ENCODE results near the gene SORCS2. TPM values are rescaled to one million over a fixed set of nuclear protein-coding genes. Genes with fewer than 3 reads are reported as not detected.
"Not testable (repeated sequence)": the region's sequence is repeated elsewhere in the genome, so short reads cannot be mapped to it uniquely, and the experiment has no call there.

SORCS2 gene
- total RNA-seq, 2 donors from 2014 or later: 1.5 to 1.7 TPM

DNA sequence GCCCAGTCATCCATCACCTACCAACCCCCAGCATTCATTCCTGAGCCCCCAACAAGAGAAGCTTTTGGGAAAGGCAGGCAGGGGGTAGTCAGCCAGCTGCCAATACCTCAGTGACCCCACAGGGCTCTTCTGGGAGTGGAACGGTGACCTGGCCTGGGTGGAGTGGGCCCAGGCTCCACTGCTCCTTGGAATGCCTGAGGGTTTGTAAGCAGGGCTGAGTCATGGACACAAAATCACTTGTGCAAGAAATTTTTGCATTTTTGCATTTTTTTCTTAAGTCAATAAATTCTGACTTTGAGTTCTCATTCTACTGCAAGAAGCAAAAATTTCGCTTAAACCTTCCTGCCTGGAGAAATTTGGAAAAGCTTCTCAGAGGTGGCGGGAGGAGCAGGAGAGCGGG is 18.5 kb downstream of the SORCS2 start:
- H3K27me3 ChIP-seq: no peaks in the 10 kb centered on the region
- no peak overlapping the region for H3K4me3 ChIP-seq
- TF ChIP-seq, protein P1, sequence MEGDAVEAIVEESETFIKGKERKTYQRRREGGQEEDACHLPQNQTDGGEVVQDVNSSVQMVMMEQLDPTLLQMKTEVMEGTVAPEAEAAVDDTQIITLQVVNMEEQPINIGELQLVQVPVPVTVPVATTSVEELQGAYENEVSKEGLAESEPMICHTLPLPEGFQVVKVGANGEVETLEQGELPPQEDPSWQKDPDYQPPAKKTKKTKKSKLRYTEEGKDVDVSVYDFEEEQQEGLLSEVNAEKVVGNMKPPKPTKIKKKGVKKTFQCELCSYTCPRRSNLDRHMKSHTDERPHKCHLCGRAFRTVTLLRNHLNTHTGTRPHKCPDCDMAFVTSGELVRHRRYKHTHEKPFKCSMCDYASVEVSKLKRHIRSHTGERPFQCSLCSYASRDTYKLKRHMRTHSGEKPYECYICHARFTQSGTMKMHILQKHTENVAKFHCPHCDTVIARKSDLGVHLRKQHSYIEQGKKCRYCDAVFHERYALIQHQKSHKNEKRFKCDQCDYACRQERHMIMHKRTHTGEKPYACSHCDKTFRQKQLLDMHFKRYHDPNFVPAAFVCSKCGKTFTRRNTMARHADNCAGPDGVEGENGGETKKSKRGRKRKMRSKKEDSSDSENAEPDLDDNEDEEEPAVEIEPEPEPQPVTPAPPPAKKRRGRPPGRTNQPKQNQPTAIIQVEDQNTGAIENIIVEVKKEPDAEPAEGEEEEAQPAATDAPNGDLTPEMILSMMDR (IDR thresholded peaks at IDR 0.05): no peak
- no peak overlapping the region for H3K27ac ChIP-seq
- H3K4me1 ChIP-seq: peaks cover 0 to 27% of the 10 kb centered on the region in 2 donors
- H3K9me3 ChIP-seq: peaks cover 0 to 8% of the 10 kb centered on the region in 2 donors
- H3K36me3 ChIP-seq: no peaks in the 10 kb centered on the region
- no peak for DNase-seq (ENCODE audit: low spot score)

DNA sequence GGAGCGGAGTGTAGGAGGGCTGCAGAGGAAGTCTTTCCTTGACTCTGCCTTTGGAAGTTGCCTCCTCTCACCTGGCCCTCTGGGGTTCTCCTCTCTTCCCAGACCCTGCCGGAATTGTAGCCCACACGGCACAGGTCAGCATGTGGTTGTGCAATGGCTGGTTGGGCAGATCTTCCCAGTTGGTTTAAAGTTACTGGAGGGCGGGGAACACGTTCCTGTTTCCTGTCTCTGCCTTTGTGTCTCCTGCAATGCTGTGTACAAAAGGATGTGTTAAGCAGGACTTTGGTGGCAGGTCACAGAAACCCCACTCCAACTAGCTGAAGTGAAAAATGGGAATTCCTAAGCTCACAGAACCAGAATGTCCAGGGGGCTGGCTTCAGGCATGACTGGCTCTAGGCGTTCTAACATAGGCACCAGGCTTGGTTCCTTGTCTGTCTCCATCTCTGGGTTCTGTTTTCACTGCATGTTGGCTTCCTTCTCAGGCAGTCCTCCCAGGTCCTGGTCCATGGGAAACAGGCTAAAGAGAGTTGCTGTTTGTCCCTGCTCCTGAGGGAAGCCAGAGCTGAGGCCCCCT is 19.9 kb downstream of the SORCS2 start:
- TF ChIP-seq, protein P1 (IDR thresholded peaks at IDR 0.05): no peak
- no peak for DNase-seq (ENCODE audit: low spot score)
- Histone ChIP-seq H3K27ac (no peak overlapping the region), H3K9me3 (peaks cover 0 to 8% of the 10 kb centered on the region in 2 donors), H3K4me3 (no peak overlapping the region), H3K27me3 (no peaks in the 10 kb centered on the region), H3K36me3 (no peaks in the 10 kb centered on the region), H3K4me1 (peaks cover 0 to 13% of the 10 kb centered on the region in 2 donors)

DNA sequence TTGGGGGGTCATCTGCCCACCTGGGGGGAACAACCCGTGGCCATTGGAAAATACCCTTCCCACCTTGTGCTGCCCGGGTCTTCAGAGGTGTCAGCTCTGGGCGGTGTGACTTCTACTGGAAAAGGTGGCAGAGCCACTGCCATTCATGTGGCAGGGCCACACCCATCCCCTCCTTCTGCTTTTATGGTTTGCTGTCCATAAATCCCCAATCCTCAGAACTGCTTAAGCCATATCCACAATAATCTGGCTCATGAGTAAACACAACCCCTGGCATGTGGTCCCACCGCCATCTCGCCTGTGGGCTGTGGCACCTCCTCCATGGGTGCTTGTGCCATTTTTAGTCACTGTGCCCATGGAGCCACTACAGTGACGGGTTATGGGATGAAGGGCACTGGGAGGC is 20.6 kb downstream of the SORCS2 start:
- peaks cover 0 to 8% of the 10 kb centered on the region in 2 donors for H3K9me3 ChIP-seq

DNA sequence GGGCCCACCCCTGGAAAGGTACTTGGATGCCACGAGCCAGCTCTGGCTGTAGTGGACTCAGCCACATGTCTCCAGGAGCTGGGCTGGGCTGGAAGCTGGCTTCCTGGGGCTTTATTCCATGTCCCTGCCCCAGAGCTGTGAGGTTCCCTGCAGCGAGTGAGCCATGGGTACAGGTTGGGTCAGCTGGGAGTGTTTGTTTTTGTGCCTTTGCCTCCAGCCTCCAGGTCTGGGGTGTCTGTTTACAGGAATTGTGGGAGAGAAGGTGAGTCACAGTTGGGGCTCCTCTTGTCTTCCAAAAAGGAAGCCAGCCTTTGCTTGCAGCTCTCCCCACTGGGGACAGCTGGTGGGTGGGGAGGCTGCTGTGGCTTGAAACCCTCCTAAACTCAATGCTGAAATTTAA is 21.5 kb downstream of the SORCS2 start:
- no peak overlapping the region for H3K4me3 ChIP-seq
- H3K4me1 ChIP-seq: no peaks in the 10 kb centered on the region
- no peaks in the 10 kb centered on the region for H3K27me3 ChIP-seq
- H3K36me3 ChIP-seq: no peaks in the 10 kb centered on the region
- DNase-seq (ENCODE audit: low spot score): no peak
- peaks cover 0 to 8% of the 10 kb centered on the region in 2 donors for H3K9me3 ChIP-seq
- TF ChIP-seq, protein P1 (IDR thresholded peaks at IDR 0.05): no peak
- H3K27ac ChIP-seq: no peak overlapping the region

More for the DNA sequence above, 20.6 kb downstream of the SORCS2 start:
- no peak for DNase-seq (ENCODE audit: low spot score)
- Histone ChIP-seq H3K4me3 (no peak overlapping the region), H3K4me1 (peaks cover 0 to 6% of the 10 kb centered on the region in 2 donors), H3K36me3 (no peaks in the 10 kb centered on the region), H3K27ac (no peak overlapping the region), H3K27me3 (no peaks in the 10 kb centered on the region)
- TF ChIP-seq, protein P1 (IDR thresholded peaks at IDR 0.05): no peak

DNA sequence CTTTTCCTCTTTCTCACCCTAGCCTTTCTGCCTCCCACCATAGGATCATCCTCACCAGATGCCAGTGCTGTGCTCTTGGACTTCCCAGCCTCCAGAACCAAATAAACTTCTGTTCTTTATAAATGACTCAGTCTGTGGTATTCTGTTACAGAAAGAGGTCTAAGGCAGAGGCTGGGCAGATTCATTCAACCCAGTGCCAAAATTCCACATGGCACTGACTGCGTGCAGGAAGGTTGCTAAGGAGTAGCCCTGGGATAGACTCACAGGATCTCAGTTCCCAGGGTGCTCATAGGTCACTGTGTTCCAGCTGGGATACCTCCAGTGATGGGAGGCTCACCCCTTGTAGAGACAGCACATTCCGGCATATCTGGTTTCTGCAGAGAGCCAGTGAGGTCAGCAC is 22.0 kb downstream of the SORCS2 start:
- Histone ChIP-seq H3K27me3 (no peaks in the 10 kb centered on the region), H3K4me1 (no peaks in the 10 kb centered on the region), H3K9me3 (peaks cover 0 to 8% of the 10 kb centered on the region in 2 donors), H3K27ac (no peak overlapping the region), H3K4me3 (no peak overlapping the region), H3K36me3 (no peaks in the 10 kb centered on the region)
- DNase-seq (ENCODE audit: low spot score): no peak
- TF ChIP-seq, protein P1 (IDR thresholded peaks at IDR 0.05): no peak

DNA sequence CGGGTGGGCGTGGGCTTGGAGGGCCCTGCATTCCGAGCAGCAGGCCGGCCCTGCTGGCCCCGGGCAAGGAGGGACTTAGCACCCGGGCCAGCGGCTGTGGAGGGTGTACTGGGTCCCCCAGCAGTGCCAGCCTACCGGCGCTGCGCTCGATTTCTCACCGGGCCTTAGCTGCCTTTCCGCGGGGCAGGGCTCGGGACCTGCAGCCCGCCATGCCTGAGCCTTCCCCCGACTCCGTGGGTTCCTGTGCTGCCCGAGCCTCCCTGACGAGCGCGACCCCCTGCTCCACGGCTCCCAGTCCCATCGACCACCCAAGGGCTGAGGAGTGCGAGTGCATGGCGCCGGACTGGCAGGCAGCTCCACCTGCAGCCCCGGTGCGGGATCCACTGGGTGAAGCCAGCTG is 22.8 kb downstream of the SORCS2 start:
- H3K4me3 ChIP-seq; DNase-seq (ENCODE audit: low spot score): not testable (repeated sequence)

More for the DNA sequence above, 22.8 kb downstream of the SORCS2 start:
- H3K27me3 ChIP-seq, H3K27ac ChIP-seq, H3K9me3 ChIP-seq, H3K4me1 ChIP-seq, H3K36me3 ChIP-seq: not testable (repeated sequence)
